SK-N-SH (cell line): ENCODE measurements around the gene ENSA.

Experiments used
- CHD2 ChIP-seq: fragments of 150-350 bp; IDR thresholded peaks from 2 replicates; pipeline ENCODE4 v1.6.1; 2018; ENCODE audit warnings: low read length; ENCODE audit not compliant: partially characterized antibody
- CTCF ChIP-seq: fragments of 200-600 bp; sonication (generic); IDR thresholded peaks from 2 replicates; pipeline ENCODE4 v1.6.1; 2017; ENCODE audit warnings: antibody characterized with exemption, mild to moderate bottlenecking, moderate library complexity
- GABPA ChIP-seq: IDR thresholded peaks from 2 replicates; pipeline ENCODE4 v1.4.0; 2012; ENCODE audit warnings: low read depth, mild to moderate bottlenecking
- JUND ChIP-seq: IDR thresholded peaks from 2 replicates; pipeline ENCODE4 v1.4.0; 2012
- MXI1 ChIP-seq: IDR thresholded peaks from 2 replicates; pipeline ENCODE4 v1.6.1; 2012; ENCODE audit warnings: mild to moderate bottlenecking, low read depth, low read length, improper control_type of control experiment
- POLR2AphosphoS5 ChIP-seq: IDR thresholded peaks from 2 replicates; pipeline ENCODE4 v1.6.1; 2012; ENCODE audit warnings: low read depth, low read length
- RAD21 ChIP-seq: IDR thresholded peaks from 2 replicates; pipeline ENCODE4 v1.6.1; 2012; ENCODE audit warnings: mild to moderate bottlenecking, low read length
- REST ChIP-seq: IDR thresholded peaks from 2 replicates; pipeline ENCODE4 v1.6.1; 2012; ENCODE audit warnings: mild to moderate bottlenecking, low read depth, low read length, moderate library complexity
- USF2 ChIP-seq: fragments of 150-350 bp; IDR thresholded peaks from 2 replicates; pipeline ENCODE4 v1.6.1; 2017; ENCODE audit warnings: antibody characterized with exemption, low read length, low read depth, borderline replicate concordance

- no peak for TF ChIP-seq CTCF
- TF ChIP-seq USF2 = no peak
- TF ChIP-seq GABPA = no peak
- TF ChIP-seq REST = no peak
- no peak for TF ChIP-seq JUND
- no peak for TF ChIP-seq RAD21
- TF ChIP-seq POLR2AphosphoS5 = no peak
- TF ChIP-seq CHD2 = no peak
- TF ChIP-seq MXI1 = no peak
Observed at GRCh38 chr1:150606463-150607142, 22.8 kb downstream of the ENSA start.
